Mucosa of rectum (tissue), 2 donors: ENCODE measurements around the gene HNRNPK.
A peak's percentile ranks its signal among the peaks of the same experiment; 100 is the strongest.

Experiments
- H3K27ac ChIP-seq, 2 donors: one replicate each; pipeline ENCODE4 v1.7.0; 2013; ENCODE audit warnings: inconsistent platforms in 2 of 2, low read depth in 2 of 2, low read length in 2 of 2
- H3K27me3 ChIP-seq, 2 donors: one replicate each; pipeline ENCODE4 v1.7.0; 2013; ENCODE audit warnings: low read length in 2 of 2; ENCODE audit not compliant: control insufficient read depth in 2 of 2, insufficient read depth in 2 of 2
- H3K36me3 ChIP-seq, 2 donors: one replicate each; pipeline ENCODE4 v1.7.0; 2013; ENCODE audit warnings: low read length in 2 of 2; ENCODE audit not compliant: control insufficient read depth in 2 of 2, insufficient read depth in 2 of 2
- H3K4me1 ChIP-seq, 2 donors: one replicate each; pipeline ENCODE4 v1.7.0; 2013; ENCODE audit warnings: low read length in 2 of 2, mild to moderate bottlenecking in 1 of 2; ENCODE audit not compliant: control insufficient read depth in 2 of 2, insufficient read depth in 2 of 2
- H3K4me3 ChIP-seq, 2 donors: one replicate each; pipeline ENCODE4 v1.7.0; 2013; ENCODE audit warnings: low read length in 2 of 2
- H3K9ac ChIP-seq, 2 donors: one replicate each; pipeline ENCODE4 v1.7.0; 2013; ENCODE audit warnings: low read length in 2 of 2, low read depth in 1 of 2, mild to moderate bottlenecking in 1 of 2
- H3K9me3 ChIP-seq, 2 donors: one replicate each; pipeline ENCODE4 v1.7.0; 2013; ENCODE audit warnings: low read length in 2 of 2; ENCODE audit not compliant: control insufficient read depth in 2 of 2
- donor health status: healthy.
- donor health status: Normal muscosa, but diverticular disease.

Gene HNRNPK

GRCh38 chr9:83978992-83979811, 813 bp downstream of the HNRNPK start:
- peak overlapping the region; percentile 100 for H3K27ac ChIP-seq
- H3K9me3 ChIP-seq = no peaks in the 10 kb centered on the region
- peaks cover 14 to 20% of the 10 kb centered on the region in 2 donors for H3K4me1 ChIP-seq
- peak overlapping the region; percentile 100 for H3K4me3 ChIP-seq
- peaks cover 32 to 36% of the 10 kb centered on the region in 2 donors for H3K36me3 ChIP-seq
- H3K27me3 ChIP-seq = no peaks in the 10 kb centered on the region
- H3K9ac ChIP-seq = peak overlapping the region; percentile 99 to 100

GRCh38 chr9:83977196-83977595, 2.8 kb downstream of the HNRNPK start:
- H3K4me1 ChIP-seq = peaks cover 14 to 20% of the 10 kb centered on the region in 2 donors
- H3K9ac ChIP-seq = no peak overlapping the region
- peaks cover 47 to 56% of the 10 kb centered on the region in 2 donors for H3K36me3 ChIP-seq
- H3K9me3 ChIP-seq = no peaks in the 10 kb centered on the region
- H3K4me3 ChIP-seq = peak overlapping the region in 1 of 2 donors; percentile 100
- no peaks in the 10 kb centered on the region for H3K27me3 ChIP-seq
- H3K27ac ChIP-seq = no peak overlapping the region

- no peaks in the 10 kb centered on the region for H3K9me3 ChIP-seq
- peaks cover 11 to 13% of the 10 kb centered on the region in 2 donors for H3K4me1 ChIP-seq
- H3K4me3 ChIP-seq = no peak overlapping the region
- H3K27ac ChIP-seq = no peak overlapping the region
- no peak overlapping the region for H3K9ac ChIP-seq
- no peaks in the 10 kb centered on the region for H3K27me3 ChIP-seq
- peaks cover 55 to 64% of the 10 kb centered on the region in 2 donors for H3K36me3 ChIP-seq
These were observed 3.6 kb downstream of the HNRNPK start for GRCh38 chr9:83976372-83976771.

- no peak overlapping the region for H3K9ac ChIP-seq
- H3K4me1 ChIP-seq = peaks cover 11% of the 10 kb centered on the region in 2 donors
- H3K9me3 ChIP-seq = no peaks in the 10 kb centered on the region
- no peaks in the 10 kb centered on the region for H3K27me3 ChIP-seq
- H3K27ac ChIP-seq = no peak overlapping the region
- H3K4me3 ChIP-seq = no peak overlapping the region
- peaks cover 66 to 75% of the 10 kb centered on the region in 2 donors for H3K36me3 ChIP-seq
These were observed 4.7 kb downstream of the HNRNPK start for GRCh38 chr9:83975300-83975699.

GRCh38 chr9:83972286-83972685, 7.7 kb downstream of the HNRNPK start:
- H3K27me3 ChIP-seq = no peaks in the 10 kb centered on the region
- H3K27ac ChIP-seq = no peak overlapping the region
- peaks cover 87 to 89% of the 10 kb centered on the region in 2 donors for H3K36me3 ChIP-seq
- H3K9ac ChIP-seq = no peak overlapping the region
- no peaks in the 10 kb centered on the region for H3K9me3 ChIP-seq
- H3K4me1 ChIP-seq = peaks cover 2 to 5% of the 10 kb centered on the region in 2 donors
- H3K4me3 ChIP-seq = no peak overlapping the region

- no peak overlapping the region for H3K9ac ChIP-seq
- H3K4me3 ChIP-seq = no peak overlapping the region
- no peaks in the 10 kb centered on the region for H3K9me3 ChIP-seq
- peaks cover 0 to 4% of the 10 kb centered on the region in 2 donors for H3K4me1 ChIP-seq
- H3K27me3 ChIP-seq = no peaks in the 10 kb centered on the region
- H3K36me3 ChIP-seq = peaks cover 87 to 89% of the 10 kb centered on the region in 2 donors
- H3K27ac ChIP-seq = no peak overlapping the region
These were observed 8.5 kb downstream of the HNRNPK start for GRCh38 chr9:83971485-83971884.

GRCh38 chr9:83969602-83970001, 10.4 kb downstream of the HNRNPK start:
- no peaks in the 10 kb centered on the region for H3K9me3 ChIP-seq
- no peak overlapping the region for H3K4me3 ChIP-seq
- H3K9ac ChIP-seq = no peak overlapping the region
- H3K27ac ChIP-seq = no peak overlapping the region
- no peaks in the 10 kb centered on the region for H3K27me3 ChIP-seq
- no peaks in the 10 kb centered on the region for H3K4me1 ChIP-seq
- H3K36me3 ChIP-seq = peaks cover 69 to 71% of the 10 kb centered on the region in 2 donors

GRCh38 chr9:83967073-83967472, 12.9 kb downstream of the HNRNPK start:
- H3K27ac ChIP-seq = no peak overlapping the region
- peaks cover 0 to 3% of the 10 kb centered on the region in 2 donors for H3K4me1 ChIP-seq
- H3K27me3 ChIP-seq = no peaks in the 10 kb centered on the region
- H3K4me3 ChIP-seq = no peak overlapping the region
- H3K9me3 ChIP-seq = no peaks in the 10 kb centered on the region
- H3K9ac ChIP-seq = no peak overlapping the region
- peaks cover 44 to 50% of the 10 kb centered on the region in 2 donors for H3K36me3 ChIP-seq

GRCh38 chr9:83966209-83966582, 13.8 kb downstream of the HNRNPK start:
- no peaks in the 10 kb centered on the region for H3K9me3 ChIP-seq
- no peak overlapping the region for H3K4me3 ChIP-seq
- no peak overlapping the region for H3K27ac ChIP-seq
- H3K27me3 ChIP-seq = no peaks in the 10 kb centered on the region
- H3K9ac ChIP-seq = no peak overlapping the region
- H3K4me1 ChIP-seq = peaks cover 0 to 3% of the 10 kb centered on the region in 2 donors
- H3K36me3 ChIP-seq = peaks cover 35 to 41% of the 10 kb centered on the region in 2 donors

GRCh38 chr9:83965350-83966208, 14.4 kb downstream of the HNRNPK start:
- peaks cover 29 to 35% of the 10 kb centered on the region in 2 donors for H3K36me3 ChIP-seq
- H3K27ac ChIP-seq = no peak overlapping the region
- no peaks in the 10 kb centered on the region for H3K27me3 ChIP-seq
- peaks cover 0 to 3% of the 10 kb centered on the region in 2 donors for H3K4me1 ChIP-seq
- no peak overlapping the region for H3K9ac ChIP-seq
- no peak overlapping the region for H3K4me3 ChIP-seq
- H3K9me3 ChIP-seq = no peaks in the 10 kb centered on the region
